HG02588 (cell line): ENCODE measurements around the gene RRP1.

Source experiments
- ATAC-seq: cut with Tn5 transposase; IDR thresholded peaks from one replicate; pipeline ENCODE4 v1.9.1; 2021; ENCODE audit warnings: mild to moderate bottlenecking, moderate library complexity; ENCODE audit not compliant: unreplicated experiment

The RRP1 gene, protein sequence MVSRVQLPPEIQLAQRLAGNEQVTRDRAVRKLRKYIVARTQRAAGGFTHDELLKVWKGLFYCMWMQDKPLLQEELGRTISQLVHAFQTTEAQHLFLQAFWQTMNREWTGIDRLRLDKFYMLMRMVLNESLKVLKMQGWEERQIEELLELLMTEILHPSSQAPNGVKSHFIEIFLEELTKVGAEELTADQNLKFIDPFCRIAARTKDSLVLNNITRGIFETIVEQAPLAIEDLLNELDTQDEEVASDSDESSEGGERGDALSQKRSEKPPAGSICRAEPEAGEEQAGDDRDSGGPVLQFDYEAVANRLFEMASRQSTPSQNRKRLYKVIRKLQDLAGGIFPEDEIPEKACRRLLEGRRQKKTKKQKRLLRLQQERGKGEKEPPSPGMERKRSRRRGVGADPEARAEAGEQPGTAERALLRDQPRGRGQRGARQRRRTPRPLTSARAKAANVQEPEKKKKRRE

DNA sequence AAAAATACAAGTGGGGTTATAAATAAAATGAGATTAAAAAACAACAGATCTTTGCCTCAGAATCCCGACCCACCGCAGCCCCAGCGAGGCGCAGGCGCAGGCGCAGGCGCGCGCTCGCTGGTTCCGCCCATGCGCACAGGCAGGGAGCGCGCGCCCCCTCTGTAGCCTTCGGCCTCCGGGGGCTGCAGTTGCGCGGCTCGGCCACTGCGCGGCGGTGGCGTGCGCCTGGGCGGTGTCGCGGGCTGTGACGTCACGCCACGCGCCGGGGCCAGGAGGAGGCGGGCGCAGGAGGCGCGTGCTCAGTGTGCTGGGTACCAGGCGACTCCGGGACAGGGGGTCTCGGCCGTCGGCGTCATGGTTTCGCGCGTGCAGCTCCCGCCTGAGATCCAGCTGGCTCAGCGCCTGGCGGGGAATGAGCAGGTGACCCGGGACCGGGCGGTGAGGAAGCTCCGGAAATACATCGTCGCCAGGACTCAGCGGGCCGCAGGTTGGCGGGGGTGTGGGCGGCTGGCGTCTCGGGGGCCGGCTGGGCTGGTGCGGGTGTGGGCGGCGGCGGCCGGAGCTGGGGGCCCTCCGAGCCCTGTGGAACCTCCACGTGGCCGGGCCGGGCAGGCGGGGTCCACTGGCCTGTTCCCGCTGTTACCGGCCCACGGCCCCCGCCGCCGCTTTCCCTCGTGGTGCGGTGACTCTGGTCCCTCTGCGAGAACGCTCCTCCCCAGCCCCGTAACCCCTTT lies at the start of gene RRP1:
RRP1 (plus strand) TSS at position 302 of the 734 bp plus-strand sequence; CDS start at position 355, 53 bp downstream.
- peak; percentile 77 for ATAC-seq

GRCh38 chr21:43739621-43740435 lies 49.5 kb upstream of the RRP1 start:
- ATAC-seq = no peak

DNA sequence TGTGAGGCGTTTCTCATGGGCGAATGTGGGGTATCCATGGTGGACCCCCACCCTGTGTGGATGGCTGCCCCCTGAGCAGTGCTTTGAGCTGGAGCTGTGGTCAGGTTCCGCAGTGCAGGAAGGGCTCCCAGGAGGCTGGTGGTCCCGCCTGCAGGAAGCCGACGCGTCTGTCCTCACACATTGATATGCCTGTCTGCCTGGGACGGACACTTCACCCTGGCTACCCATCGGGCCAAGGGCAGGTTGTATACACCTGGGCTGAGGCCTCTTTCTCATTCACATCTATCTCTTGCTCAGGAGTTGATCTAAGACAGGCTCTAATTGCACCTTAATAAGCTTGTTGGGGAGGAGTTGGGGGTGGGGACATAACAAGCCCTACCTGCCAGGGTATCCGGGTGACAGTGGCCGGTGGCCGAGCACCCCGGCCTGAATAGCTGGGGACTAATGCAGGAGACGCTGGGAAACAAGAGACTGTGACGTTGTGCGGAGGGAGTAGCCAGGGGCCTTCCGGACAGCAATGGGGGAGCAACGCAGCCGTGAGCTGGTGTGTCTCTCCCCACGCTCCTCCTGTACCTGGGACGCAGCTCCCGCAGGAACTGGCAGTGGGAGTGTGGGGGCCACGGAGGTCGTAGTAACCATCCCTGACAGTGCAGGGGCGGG lies 48.8 kb upstream of the RRP1 start:
- ATAC-seq = no peak

- no peak for ATAC-seq
Observed at GRCh38 chr21:43741423-43742096, 47.8 kb upstream of the RRP1 start.

GRCh38 chr21:43743947-43744346 lies 45.4 kb upstream of the RRP1 start:
- no peak for ATAC-seq

DNA sequence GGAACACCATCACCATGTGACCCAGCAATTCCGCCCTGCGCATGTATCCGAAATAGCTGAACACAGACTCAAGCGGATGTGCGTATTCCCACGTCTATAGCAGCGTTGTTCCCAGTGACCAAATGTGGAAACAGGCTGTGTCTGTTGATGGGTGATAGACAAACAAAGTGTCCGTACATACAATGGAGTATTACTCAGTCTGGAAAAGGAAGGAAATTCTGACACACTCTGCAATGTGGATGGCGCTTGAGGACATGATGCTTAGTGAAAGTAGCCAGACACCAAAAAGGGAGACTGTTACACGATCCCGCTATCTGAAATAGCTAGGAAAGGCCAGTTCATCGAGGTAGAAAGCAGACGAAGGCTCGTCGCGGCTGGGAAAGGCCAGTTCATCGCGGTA lies 44.7 kb upstream of the RRP1 start:
- no peak for ATAC-seq

- ATAC-seq = no peak
Observed at GRCh38 chr21:43745772-43746517, 43.4 kb upstream of the RRP1 start.

DNA sequence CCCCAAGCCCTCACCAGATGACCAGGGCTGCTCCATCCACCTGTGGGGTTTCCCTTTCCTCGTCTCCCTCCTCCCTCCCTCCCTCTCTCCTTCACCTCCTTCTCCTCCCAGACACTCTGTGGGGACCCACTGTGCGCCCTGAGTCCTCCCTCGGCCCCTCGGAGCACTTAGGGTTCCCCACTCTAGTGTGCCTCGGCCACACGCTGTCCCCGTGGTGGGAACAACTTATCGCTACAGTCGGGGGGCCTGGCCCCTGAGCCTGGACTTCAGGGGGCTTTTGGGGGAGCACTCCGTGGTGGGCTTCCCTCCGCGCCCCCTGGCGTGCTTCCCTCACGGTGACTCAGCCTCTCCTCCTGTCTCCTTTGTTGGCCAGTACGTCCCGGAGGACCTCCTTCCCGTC lies 40.8 kb upstream of the RRP1 start:
- no peak for ATAC-seq

GRCh38 chr21:43749651-43750262 lies 39.6 kb upstream of the RRP1 start:
- ATAC-seq = no peak

DNA sequence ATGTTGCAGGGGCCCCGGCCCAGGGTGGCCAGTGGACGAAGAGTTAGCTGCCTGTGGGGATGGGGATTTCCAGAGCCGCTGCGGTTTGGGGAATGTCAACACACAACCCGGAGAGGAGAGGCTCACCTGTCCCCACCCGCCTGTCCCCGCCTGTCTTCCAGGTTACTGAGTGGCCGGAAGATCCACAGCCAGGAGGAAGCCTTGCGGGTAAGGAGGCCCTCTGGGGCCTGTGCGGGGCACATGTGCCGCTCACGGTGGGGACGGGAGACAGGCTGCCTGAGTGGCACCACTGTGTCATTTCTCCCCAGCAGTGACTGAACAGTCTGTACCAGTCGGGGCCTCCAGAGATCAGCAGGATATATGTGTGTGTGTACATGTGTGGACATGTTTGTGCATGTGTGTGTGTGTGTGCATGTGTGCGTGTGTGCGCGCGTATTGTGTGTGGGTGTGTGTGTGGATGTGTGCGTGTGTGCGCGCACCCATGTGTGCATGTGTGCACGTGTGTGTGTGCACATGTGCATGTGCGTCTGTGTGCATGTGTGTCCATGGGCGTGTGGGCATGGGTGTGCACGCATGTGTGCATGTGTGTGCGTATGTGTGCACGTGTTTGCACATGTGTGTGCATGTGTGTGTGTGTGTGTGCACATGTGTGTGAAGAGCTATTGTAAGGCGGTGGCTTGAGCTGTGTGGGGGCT lies 38.9 kb upstream of the RRP1 start:
- ATAC-seq = no peak

DNA sequence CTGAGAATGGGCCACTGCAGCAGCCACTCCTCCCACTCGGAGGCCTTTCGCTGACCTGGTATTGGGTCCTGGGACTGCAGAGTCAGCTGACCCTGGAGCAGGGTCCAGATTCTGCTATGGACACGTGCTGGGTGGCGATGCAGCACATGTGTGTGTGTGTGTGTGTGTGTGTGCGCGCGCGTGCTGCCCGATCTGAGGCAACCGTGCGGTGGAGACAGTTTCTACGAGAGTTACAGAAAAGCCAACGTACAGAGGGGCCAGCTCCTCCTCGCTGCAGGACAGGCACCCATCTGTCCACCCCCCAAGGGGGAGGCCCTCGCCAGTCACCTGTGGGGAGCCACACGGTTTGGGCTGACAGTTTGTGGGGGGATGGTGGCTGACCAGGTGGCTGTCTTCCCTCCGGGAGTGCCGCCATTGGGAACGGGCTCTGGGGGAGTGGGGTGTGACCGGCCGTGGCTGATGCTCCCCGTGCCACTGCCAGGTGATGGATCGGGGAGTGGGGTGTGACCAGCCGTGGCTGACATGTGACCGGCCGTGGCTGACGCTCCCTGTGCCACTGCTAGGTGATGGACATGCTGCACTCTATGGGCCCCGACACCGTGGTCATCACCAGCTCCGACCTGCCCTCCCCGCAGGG lies 37.3 kb upstream of the RRP1 start:
- no peak for ATAC-seq

- ATAC-seq = no peak
Observed at GRCh38 chr21:43752758-43753438, 36.5 kb upstream of the RRP1 start.

GRCh38 chr21:43753439-43753799 lies 36.0 kb upstream of the RRP1 start:
- no peak for ATAC-seq

DNA sequence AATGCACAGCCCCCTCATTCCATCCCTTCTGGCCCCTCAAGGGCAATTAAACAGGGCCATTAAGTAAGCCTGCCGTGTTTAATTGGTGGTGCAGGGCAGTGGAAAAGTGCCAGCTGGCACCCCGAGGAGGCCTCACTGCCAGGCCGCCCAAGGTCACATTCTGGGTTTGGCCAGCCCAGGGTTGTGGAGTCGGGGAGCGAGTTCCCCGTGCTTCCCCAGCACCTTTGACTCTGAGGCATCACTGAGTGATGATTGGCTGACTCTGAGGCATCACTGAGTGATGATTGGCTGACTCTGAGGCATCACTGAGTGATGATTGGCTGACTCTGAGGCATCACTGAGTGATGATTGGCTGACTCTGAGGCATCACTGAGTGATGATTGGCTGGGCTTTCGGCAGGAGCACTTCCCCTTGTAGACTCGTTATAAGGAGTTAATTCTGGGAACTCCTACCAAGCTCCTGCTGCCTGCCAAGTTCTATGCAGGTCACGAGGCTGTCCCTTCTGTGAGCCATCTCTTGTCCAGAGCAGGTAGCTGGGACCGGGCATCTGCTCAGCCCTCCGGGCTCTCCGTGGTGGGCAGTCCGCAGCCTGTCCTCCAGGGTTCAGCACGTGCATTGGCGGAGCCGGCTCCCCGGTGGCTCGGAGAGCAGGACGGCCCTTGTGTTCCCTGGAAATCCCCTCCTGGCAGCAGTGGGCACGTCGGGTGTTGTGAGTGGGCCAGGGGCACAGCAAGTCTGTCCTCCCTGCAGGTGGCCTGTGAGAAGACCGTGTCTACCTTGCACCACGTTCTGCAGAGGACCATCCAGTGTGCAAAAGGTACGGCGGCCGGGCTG lies 34.2 kb upstream of the RRP1 start:
- ATAC-seq = no peak

GRCh38 chr21:43755820-43756594 lies 33.4 kb upstream of the RRP1 start:
- ATAC-seq = no peak

- ATAC-seq = no peak
Observed at GRCh38 chr21:43757601-43758000, 31.8 kb upstream of the RRP1 start.
